ENCODE results near the gene CCBE1. TPM values are rescaled to one million over a fixed set of nuclear protein-coding genes. Genes with fewer than 3 reads are reported as not detected.
A peak's percentile ranks its signal among the peaks of the same experiment; 100 is the strongest.
"Not testable (repeated sequence)": the region's sequence is repeated elsewhere in the genome, so short reads cannot be mapped to it uniquely, and the experiment has no call there.

The CCBE1 gene
- under 1 TPM in 1 of 2 experiments, not detected in 1; 0.36 TPM for total RNA-seq

DNA sequence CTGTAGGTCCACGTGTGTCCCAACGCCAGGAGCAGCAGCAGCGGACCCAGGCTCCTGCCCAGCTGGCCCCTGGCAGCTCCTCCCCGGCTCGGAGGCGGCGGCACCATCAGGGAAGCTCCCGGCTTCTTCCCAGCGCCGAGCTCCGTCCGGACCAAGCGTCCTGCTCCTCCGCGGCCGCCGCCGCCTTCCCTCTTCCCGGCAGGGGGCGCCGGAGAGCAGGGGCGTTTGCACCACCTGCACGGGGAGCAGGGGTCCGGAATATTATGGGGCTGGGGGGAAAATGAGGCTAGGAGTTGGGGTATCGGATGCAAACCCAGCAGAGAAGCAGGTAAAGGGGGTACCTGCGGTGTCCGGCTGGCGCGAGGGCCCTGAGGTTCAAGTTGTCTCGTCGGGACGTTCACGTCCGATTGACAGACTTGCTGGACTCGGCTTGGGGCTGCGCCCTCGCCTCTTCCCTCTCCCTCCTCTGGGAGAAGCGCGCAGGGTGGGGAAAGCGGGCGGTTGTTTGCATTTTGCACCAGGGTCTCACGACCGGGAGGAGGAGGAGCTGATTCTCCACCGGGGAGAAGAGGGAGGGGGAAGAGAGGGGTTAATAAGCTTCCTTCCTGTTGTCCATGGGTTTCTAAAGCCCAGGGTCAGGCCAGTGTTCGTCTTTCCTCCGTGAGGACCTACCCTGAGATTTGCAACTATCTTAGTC lies at the start of gene CCBE1:
CCBE1 (minus strand) TSS at position 188 of the 697 bp plus-strand sequence.
- intact Hi-C loops (cut with micrococcal nuclease) = loop anchor here (5.0 to 10.0 kb wide), 2 partner anchors 425 to 847 kb away; partner anchors contain the start of gene RAX
- peaks cover 9% of the 10 kb centered on the region for H3K4me1 Mint-ChIP-seq (ENCODE audit: low read depth)
- ChIA-PET POLR2A (no interaction called here), CTCF (interaction anchor here (0.6 to 2.5 kb wide), 21 partner anchors 8 to 852 kb away, joined by 3 to 21 read pairs (median 3); no protein-coding TSS in a partner anchor)
- H3K36me3 Mint-ChIP-seq = no peaks in the 10 kb centered on the region
- no peak within 1 kb of the TSS for H3K27ac Mint-ChIP-seq
- H3K27me3 Mint-ChIP-seq = peaks cover 42% of the 10 kb centered on the region
- peak; percentile 61 for DNase-seq
- H3K4me3 Mint-ChIP-seq = no peak within 1 kb of the TSS
- H3K9me3 Mint-ChIP-seq = no peaks in the 10 kb centered on the region

DNA sequence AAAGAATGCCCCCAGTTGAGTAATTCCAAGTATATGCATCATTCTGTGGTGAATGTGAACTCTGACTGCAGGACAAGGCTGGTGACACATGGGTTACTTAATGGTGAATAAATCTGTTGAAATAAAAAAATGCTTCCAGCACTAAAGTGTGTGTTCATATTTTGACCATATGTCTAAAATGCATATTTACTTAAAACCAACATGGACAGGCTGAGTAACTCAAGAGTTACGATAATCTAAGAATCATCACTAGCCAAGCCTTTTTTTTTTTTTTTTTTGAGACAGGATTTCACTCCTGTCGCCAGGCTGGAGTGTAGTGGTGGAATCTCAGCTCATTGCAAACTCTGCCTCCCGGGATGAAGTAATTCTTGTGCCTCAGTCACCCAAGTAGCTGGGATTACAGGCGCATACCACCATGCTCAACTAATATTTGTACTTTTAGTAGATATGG lies 47.1 kb upstream of the CCBE1 start:
- Mint-ChIP-seq H3K9me3 (no peaks in the 10 kb centered on the region), H3K27me3 (no peaks in the 10 kb centered on the region)
- intact Hi-C loops (cut with micrococcal nuclease) = no loop called here

DNA sequence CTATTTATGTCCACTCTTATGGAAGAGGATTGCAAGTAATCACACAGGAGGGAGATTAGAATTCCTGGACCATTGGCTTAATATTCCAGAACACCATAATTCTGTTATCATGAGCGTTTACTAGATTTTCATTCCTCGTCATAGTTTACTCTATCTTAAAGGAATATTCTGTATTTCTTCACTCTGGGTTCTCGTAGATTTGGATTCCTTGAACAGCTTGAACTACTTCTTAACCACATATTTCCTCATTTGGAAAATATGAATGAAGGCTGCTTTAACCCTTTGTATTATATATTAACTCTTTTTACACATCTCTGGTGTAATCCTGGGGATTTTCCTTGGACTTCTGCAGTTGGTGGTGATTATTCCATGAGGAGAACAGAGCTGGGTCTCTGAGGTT lies 46.3 kb upstream of the CCBE1 start:
- Mint-ChIP-seq H3K27me3 (no peaks in the 10 kb centered on the region), H3K9me3 (peaks cover 5% of the 10 kb centered on the region), H3K4me1 (ENCODE audit: low read depth) (no peaks in the 10 kb centered on the region), H3K27ac (no peak overlapping the region), H3K4me3 (no peak overlapping the region), H3K36me3 (no peaks in the 10 kb centered on the region)
- DNase-seq = no peak
- intact Hi-C loops (cut with micrococcal nuclease) = no loop called here
- ChIA-PET POLR2A (no interaction called here), CTCF (interaction anchor here (1.2 kb wide), 1 partner anchor 285 kb away, joined by 3 read pairs; no protein-coding TSS in a partner anchor)

More for the DNA sequence above, 47.1 kb upstream of the CCBE1 start:
- no peaks in the 10 kb centered on the region for H3K4me1 Mint-ChIP-seq (ENCODE audit: low read depth)
- no peak overlapping the region for H3K4me3 Mint-ChIP-seq
- no peak for DNase-seq
- no peaks in the 10 kb centered on the region for H3K36me3 Mint-ChIP-seq
- no peak overlapping the region for H3K27ac Mint-ChIP-seq
- POLR2A ChIA-PET = no interaction called here
- CTCF ChIA-PET = interaction anchor here (0.7 to 1.2 kb wide), 2 partner anchors 43 to 285 kb away, joined by 3 to 4 read pairs; no protein-coding TSS in a partner anchor

DNA sequence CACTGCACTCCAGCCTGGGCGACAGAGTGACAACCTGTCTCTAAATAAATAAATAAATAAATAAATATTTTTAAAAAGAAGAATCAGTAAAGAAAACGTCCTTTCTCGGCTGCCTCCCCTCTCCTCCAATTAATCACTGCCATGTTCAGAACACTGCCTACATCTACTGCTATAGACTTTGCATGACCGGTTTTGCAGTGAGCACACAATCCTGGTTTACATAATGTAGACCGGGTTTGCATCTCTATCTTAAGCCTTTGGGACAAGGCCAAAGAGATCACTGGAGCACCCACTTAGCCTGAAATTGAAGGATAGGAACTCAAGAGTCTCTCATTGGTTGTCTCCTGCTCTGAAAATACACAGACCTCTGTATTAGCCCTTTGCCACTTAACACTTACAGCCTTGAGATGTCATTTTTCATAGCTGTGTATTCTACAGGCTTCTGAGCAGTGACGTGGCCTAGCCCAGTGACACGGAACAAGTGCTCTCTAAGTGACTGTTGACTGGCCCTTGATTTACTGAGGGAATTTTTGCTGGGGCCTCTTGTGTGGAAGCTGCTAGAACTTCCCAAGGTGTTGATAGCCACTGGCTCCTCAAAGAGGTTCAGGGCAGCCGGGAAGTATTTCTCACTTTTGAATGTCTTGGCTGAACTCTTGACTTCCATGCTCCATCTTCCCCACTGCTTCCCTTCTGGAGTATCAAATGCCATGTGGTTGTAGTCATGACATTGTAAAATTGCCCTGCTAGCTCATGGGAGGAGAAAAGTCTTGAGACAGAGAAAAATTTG lies 45.3 kb upstream of the CCBE1 start:
- H3K27me3 Mint-ChIP-seq = no peaks in the 10 kb centered on the region
- POLR2A ChIA-PET = no interaction called here
- H3K36me3 Mint-ChIP-seq = no peaks in the 10 kb centered on the region
- CTCF ChIA-PET = interaction anchor here (0.5 to 0.6 kb wide), 2 partner anchors 26 to 45 kb away, joined by 3 read pairs; no protein-coding TSS in a partner anchor
- intact Hi-C loops (cut with micrococcal nuclease) = no loop called here
- DNase-seq = no peak
- H3K27ac Mint-ChIP-seq = no peak overlapping the region
- H3K9me3 Mint-ChIP-seq = peaks cover 5% of the 10 kb centered on the region
- H3K4me1 Mint-ChIP-seq (ENCODE audit: low read depth) = no peaks in the 10 kb centered on the region
- no peak overlapping the region for H3K4me3 Mint-ChIP-seq

DNA sequence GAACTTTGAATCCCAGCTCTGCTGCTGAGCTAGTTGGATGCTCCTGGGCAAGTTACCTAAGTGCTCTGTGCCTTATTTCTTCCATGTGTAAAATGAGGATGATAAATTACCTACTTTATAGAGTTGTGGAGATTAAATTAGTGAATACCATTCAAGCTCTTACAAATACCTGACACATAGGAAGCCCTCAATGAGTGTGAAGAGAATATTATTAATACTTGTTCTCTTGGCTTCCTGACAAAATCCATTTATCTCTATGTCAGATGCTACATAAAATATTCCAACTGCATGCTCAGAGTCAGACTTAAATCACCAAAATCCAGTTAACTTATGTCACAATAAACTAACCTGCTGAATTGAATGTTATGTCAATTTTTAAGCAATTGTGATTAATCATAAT lies 42.9 kb upstream of the CCBE1 start:
- Mint-ChIP-seq H3K9me3 (peaks cover 5% of the 10 kb centered on the region), H3K36me3 (no peaks in the 10 kb centered on the region), H3K4me1 (ENCODE audit: low read depth) (no peaks in the 10 kb centered on the region), H3K27me3 (no peaks in the 10 kb centered on the region), H3K4me3 (no peak overlapping the region), H3K27ac (no peak overlapping the region)
- ChIA-PET POLR2A (no interaction called here), CTCF (interaction anchor here (0.5 kb wide), 1 partner anchor 29 kb away, joined by 3 read pairs; no protein-coding TSS in a partner anchor)
- intact Hi-C loops (cut with micrococcal nuclease) = no loop called here
- no peak for DNase-seq

DNA sequence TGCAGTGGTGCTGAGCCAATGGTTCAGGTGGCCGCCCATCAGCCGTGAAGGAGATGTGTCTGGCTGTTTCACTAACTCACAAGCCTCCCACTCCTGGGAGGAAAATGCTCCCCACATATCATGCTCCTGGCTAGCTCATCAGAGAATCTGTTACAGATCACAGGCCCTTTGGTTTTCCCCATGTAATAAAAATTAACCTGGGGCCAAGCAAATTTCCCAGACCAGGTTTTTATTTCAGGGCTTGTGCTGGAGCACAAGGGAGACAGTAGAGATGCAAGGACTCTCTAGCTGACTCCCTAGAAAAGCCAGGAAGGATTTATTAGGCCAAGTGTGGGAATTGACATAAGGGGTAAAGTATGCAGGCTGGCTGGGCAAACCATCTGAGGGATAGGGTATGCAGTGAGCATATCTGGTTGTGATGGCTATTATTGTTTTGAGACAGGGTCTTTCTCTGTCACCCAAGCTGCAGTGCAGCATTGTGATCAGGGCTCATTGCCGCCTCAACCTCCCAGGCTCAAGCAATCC lies 40.6 kb upstream of the CCBE1 start:
- H3K4me1 Mint-ChIP-seq (ENCODE audit: low read depth) = no peaks in the 10 kb centered on the region
- CTCF ChIA-PET = no interaction called here
- intact Hi-C loops (cut with micrococcal nuclease) = no loop called here

DNA sequence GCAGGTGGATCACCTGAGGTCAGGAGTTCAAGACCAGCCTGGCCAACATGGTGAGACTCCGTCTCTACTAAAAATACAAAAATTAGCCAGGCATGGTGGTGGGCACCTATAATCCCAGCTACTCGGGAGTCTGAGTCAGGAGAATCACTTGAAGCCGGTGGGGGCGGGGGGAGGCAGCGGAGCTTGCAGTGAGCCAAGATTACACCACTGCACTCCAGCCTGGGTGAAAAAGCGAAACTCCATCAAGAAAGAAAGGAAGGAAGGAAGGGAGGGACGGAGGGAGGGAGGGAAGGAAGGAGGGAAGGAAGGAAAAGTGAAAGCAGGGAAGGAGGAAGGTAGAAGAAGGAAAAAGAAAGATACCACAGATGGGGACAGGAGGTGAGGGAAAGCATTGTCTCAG lies 40.1 kb upstream of the CCBE1 start:
- H3K4me3 Mint-ChIP-seq; DNase-seq; H3K9me3 Mint-ChIP-seq; intact Hi-C loops (cut with micrococcal nuclease); POLR2A ChIA-PET; H3K4me1 Mint-ChIP-seq (ENCODE audit: low read depth); H3K27ac Mint-ChIP-seq; H3K27me3 Mint-ChIP-seq; CTCF ChIA-PET; H3K36me3 Mint-ChIP-seq: not testable (repeated sequence)

More for the DNA sequence above, 40.6 kb upstream of the CCBE1 start:
- H3K36me3 Mint-ChIP-seq = no peaks in the 10 kb centered on the region
- POLR2A ChIA-PET = no interaction called here
- H3K27ac Mint-ChIP-seq = no peak overlapping the region
- DNase-seq = no peak
- no peaks in the 10 kb centered on the region for H3K27me3 Mint-ChIP-seq
- peaks cover 5% of the 10 kb centered on the region for H3K9me3 Mint-ChIP-seq
- no peak overlapping the region for H3K4me3 Mint-ChIP-seq

DNA sequence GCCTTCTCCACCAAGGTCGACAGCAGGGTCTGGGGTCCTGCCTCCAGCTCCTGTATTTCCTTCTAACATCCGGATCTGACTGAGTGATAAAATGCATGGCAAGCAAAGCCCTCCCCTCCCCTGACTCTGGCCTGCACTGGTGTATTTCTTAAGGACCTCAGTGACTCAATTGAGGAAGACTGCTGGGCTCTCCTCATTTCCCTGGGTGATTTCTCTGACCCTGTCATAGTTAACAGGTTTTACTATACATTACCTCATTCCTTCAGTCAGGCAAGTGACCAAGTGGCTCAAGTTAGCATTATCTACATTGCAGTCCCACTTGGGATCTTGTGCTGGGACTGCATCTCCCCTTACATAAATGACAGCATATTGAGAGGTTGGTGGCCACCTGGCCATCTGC lies 38.8 kb upstream of the CCBE1 start:
- POLR2A ChIA-PET = no interaction called here
- no peak overlapping the region for H3K27ac Mint-ChIP-seq
- H3K4me3 Mint-ChIP-seq = no peak overlapping the region
- DNase-seq = no peak
- CTCF ChIA-PET = no interaction called here
- peaks cover 5% of the 10 kb centered on the region for H3K9me3 Mint-ChIP-seq
- no peaks in the 10 kb centered on the region for H3K27me3 Mint-ChIP-seq
- no peaks in the 10 kb centered on the region for H3K4me1 Mint-ChIP-seq (ENCODE audit: low read depth)
- intact Hi-C loops (cut with micrococcal nuclease) = no loop called here
- no peaks in the 10 kb centered on the region for H3K36me3 Mint-ChIP-seq

DNA sequence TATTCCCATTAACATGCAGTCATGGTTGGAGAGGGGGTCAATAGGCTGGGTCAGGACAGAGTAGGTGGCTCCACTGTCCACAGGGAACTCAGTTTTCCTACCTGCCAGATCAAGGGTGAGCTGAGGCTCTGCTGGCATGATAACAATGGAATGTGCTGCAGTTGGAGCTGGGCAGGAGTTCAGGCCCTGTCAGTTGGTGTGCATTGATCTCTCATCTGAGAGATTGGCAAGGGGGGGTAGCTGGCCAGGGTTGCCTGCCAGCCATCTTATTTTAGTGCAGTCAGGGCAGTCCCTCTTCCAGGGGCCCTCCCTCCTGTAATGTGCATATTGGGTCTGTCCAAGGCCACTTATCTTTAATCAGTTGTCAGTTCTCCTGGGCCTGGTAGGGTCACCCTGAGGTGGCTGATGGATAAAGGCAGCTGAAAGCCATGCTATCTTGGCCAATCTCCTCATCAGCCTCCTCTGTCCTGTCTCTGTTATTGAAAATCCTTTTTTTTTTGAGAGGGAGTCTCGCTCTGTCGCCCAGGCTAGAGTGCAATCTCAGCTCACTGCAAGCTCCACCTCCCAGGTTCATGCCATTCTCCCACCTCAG lies 38.1 kb upstream of the CCBE1 start:
- peaks cover 5% of the 10 kb centered on the region for H3K9me3 Mint-ChIP-seq
- no peak overlapping the region for H3K4me3 Mint-ChIP-seq
- ChIA-PET CTCF (no interaction called here), POLR2A (no interaction called here)
- no peaks in the 10 kb centered on the region for H3K4me1 Mint-ChIP-seq (ENCODE audit: low read depth)
- DNase-seq = no peak
- H3K27ac Mint-ChIP-seq = no peak overlapping the region
- H3K27me3 Mint-ChIP-seq = no peaks in the 10 kb centered on the region
- H3K36me3 Mint-ChIP-seq = no peaks in the 10 kb centered on the region
- intact Hi-C loops (cut with micrococcal nuclease) = no loop called here

DNA sequence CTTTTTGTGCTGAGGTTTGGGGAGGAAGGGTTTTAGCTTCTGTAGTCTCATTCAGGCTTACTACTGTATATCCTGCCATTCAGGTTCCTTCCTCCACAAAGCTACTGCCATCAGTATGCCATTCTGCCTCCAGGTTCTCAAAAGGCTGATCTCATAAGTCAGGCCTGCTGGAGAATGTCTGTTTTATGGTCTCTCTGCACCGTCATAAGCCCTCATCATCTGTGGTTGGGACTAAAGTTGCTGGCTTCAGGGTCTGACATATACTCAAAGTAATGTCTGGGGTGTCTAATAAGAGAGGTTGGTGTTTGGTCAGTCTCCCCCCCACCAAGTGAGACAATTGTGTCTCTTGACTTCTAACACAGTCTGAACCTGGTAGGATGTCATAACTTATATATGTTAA lies 36.2 kb upstream of the CCBE1 start:
- no peaks in the 10 kb centered on the region for H3K4me1 Mint-ChIP-seq (ENCODE audit: low read depth)
- POLR2A ChIA-PET = no interaction called here
- H3K9me3 Mint-ChIP-seq = no peaks in the 10 kb centered on the region
- H3K4me3 Mint-ChIP-seq = no peak overlapping the region
- intact Hi-C loops (cut with micrococcal nuclease) = no loop called here
- H3K27me3 Mint-ChIP-seq = peaks cover 2% of the 10 kb centered on the region
- H3K27ac Mint-ChIP-seq = no peak overlapping the region
- no peaks in the 10 kb centered on the region for H3K36me3 Mint-ChIP-seq
- no peak for DNase-seq
- CTCF ChIA-PET = no interaction called here

DNA sequence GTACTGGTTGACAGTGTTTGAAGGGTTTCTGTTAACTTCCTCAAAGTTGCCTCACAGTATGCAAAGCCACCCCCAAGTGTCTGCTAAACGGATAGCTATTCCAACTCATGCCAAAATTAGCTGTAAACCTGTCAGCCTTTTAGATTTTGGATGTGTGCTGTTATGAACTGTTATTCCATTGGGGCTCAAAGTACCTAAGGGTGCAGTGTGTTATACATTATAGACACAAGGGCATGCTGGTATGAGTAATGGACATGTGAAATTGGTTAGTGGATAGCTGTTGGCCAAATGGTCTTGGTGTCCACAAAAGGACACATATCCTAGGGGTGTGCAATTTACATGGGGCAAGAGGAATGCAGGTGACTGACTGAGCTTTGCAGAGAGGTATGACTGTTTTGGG lies 33.7 kb upstream of the CCBE1 start:
- Mint-ChIP-seq H3K27me3 (peaks cover 2% of the 10 kb centered on the region), H3K4me1 (ENCODE audit: low read depth) (no peaks in the 10 kb centered on the region), H3K9me3 (no peaks in the 10 kb centered on the region), H3K27ac (no peak overlapping the region), H3K36me3 (no peaks in the 10 kb centered on the region), H3K4me3 (no peak overlapping the region)
- ChIA-PET CTCF (interaction anchor here (1.5 kb wide), 1 partner anchor 34 kb away, joined by 4 read pairs; the partner anchor contains the start of gene CCBE1), POLR2A (no interaction called here)
- intact Hi-C loops (cut with micrococcal nuclease) = no loop called here
- DNase-seq = no peak

DNA sequence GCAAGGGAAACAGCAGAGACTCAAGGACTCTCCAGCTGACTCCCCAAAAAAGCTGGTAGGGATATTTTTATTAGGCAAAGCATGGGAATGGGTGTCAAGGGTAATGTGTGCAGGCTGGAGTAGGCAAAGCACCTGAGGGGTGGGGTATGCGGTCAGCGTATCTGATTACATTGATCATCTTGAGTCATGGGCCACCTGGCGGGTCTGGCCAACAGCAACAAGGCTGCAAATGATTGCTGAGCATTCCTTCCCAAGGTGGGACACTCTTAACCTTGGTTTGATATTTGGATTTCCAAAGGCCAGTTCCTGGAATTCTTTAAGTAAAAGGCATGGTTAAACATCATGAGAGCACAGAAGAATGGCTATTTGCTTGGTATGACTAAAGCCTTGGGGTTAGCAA lies 32.6 kb upstream of the CCBE1 start:
- no peak overlapping the region for H3K4me3 Mint-ChIP-seq
- ChIA-PET CTCF (no interaction called here), POLR2A (no interaction called here)
- H3K9me3 Mint-ChIP-seq = no peaks in the 10 kb centered on the region
- no peak for DNase-seq
- H3K4me1 Mint-ChIP-seq (ENCODE audit: low read depth) = no peaks in the 10 kb centered on the region
- H3K27ac Mint-ChIP-seq = no peak overlapping the region
- H3K36me3 Mint-ChIP-seq = no peaks in the 10 kb centered on the region
- intact Hi-C loops (cut with micrococcal nuclease) = no loop called here
- H3K27me3 Mint-ChIP-seq = peaks cover 2% of the 10 kb centered on the region

Measured in activated CD4-positive, alpha-beta memory T cell treated with anti-CD3 and anti-CD28 coated beads for 36 hours (primary cell).